ENCODE measurements around the gene SH2D2A. TPM values are rescaled to one million over a fixed set of nuclear protein-coding genes. Genes with fewer than 3 reads are reported as not detected.

The SH2D2A gene
- total RNA-seq = 10 to 100 TPM; 75.8 to 81.8 TPM

GRCh38 chr1:156816561-156817328, at the start of gene SH2D2A:
SH2D2A (minus strand) TSS chr1:156816848; CDS start chr1:156816708, 140 bp downstream.

GRCh38 chr1:156860628-156861423, 44.2 kb upstream of the SH2D2A start, which contains the start of gene NTRK1:
NTRK1 (plus strand) TSS chr1:156860865; CDS start chr1:156860935, 70 bp downstream.

GRCh38 chr1:156858959-156859522, 42.4 kb upstream of the SH2D2A start, which contains the start of gene INSRR:
INSRR (minus strand) TSS chr1:156859117; CDS start chr1:156858621, 496 bp downstream.

GRCh38 chr1:156767101-156767878, 49.4 kb downstream of the SH2D2A start, which contains the start of gene PRCC:
PRCC (plus strand) TSS chr1:156767535; CDS start chr1:156767772, 237 bp downstream.

Other genes starting within 250 kb of the SH2D2A start
- 10 to 100 TPM; 24.6 to 24.9 TPM for gene IQGAP3, start 244.3 kb downstream of the SH2D2A start, total RNA-seq
- gene TTC24, start 237.1 kb downstream of the SH2D2A start, total RNA-seq = 1 to 10 TPM; 1.9 to 3.1 TPM
- gene NAXE, start 225.1 kb downstream of the SH2D2A start, total RNA-seq = 10 to 100 TPM; 45.3 to 47.4 TPM
- gene GPATCH4, start 215.4 kb downstream of the SH2D2A start, total RNA-seq = 10 to 100 TPM; 27.1 to 29.2 TPM
- under 1 TPM in 1 of 2 experiments, not detected in 1; 0.24 TPM for gene HAPLN2, start 197.4 kb downstream of the SH2D2A start, total RNA-seq
- not detected for gene BCAN, start 174.7 kb downstream of the SH2D2A start, total RNA-seq
- gene NES, start 139.4 kb downstream of the SH2D2A start, total RNA-seq = not detected
- under 1 TPM; 0.48 to 0.71 TPM for gene CRABP2, start 111.3 kb downstream of the SH2D2A start, total RNA-seq
- gene METTL25B, start 88.4 kb downstream of the SH2D2A start, total RNA-seq = 10 to 100 TPM; 28.8 to 32.5 TPM
- 10 to 100 TPM; 38.2 to 38.3 TPM for gene ISG20L2, start 88.1 kb downstream of the SH2D2A start, total RNA-seq
- 10 to 100 TPM; 37.3 to 44.1 TPM for gene MRPL24, start 75.8 kb downstream of the SH2D2A start, total RNA-seq
- 100 to 1,000 TPM; 182 to 185 TPM for gene HDGF, start 65.2 kb downstream of the SH2D2A start, total RNA-seq
- gene PRCC, start 49.3 kb downstream of the SH2D2A start, total RNA-seq = 10 to 100 TPM; 58.1 to 64.1 TPM
- under 1 TPM; 0.05 to 0.08 TPM for gene INSRR, start 42.3 kb upstream of the SH2D2A start, total RNA-seq
- 1 to 10 TPM; 2.2 to 2.4 TPM for gene NTRK1, start 44.0 kb upstream of the SH2D2A start, total RNA-seq
- gene PEAR1, start 76.9 kb upstream of the SH2D2A start, total RNA-seq = under 1 TPM; 0.28 to 0.31 TPM
- not detected for gene LRRC71, start 103.8 kb upstream of the SH2D2A start, total RNA-seq
- gene ARHGEF11, start 228.9 kb upstream of the SH2D2A start, total RNA-seq = 10 to 100 TPM; 30.7 to 33.2 TPM